ENCODE measurements around the gene EZH1.

Gene EZH1

DNA sequence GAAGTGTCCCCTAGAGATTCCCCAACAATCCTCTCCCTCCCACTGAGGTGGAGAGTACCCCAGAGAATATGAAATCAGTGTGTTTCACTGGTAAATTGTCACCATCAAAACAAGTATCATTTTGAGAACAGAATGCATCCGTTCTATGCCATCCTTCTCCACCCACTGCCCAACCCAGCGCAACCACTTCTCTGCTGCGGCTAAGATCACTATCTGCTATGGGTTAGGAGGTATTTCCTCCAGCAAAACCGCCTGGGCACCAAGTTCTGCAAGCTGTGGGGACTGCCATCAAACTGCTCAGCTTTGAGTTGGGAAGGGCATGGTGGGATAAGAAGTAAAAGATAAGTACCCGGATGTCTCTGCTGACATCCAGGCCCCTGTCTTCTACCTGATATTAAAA lies 38.1 kb downstream of the EZH1 start:
- no peak for DNase-seq

- no peak for DNase-seq
These were observed 39.9 kb downstream of the EZH1 start for GRCh38 chr17:42704837-42705494.

- DNase-seq = no peak
These were observed 40.4 kb downstream of the EZH1 start for GRCh38 chr17:42704490-42704836.

DNA sequence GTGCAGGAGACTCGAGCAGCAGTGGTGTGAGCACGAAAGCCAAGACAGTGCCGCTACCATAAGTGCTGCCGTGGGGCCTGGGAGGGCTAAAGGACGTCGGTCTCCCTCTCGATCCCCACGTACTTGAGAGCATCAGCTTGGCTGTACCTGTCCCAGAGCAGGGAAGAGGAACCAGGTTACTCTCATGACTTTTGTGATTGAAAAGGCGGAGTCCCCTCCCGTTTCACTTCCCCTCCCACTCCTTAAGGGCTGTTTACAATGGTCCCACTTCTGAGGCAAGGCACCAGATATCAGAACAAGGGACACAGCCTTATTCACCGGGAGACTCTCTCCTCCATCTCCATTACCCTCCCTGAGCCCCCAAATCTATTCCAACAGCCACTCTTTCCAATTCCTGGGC lies 42.4 kb downstream of the EZH1 start:
- DNase-seq = no peak

DNA sequence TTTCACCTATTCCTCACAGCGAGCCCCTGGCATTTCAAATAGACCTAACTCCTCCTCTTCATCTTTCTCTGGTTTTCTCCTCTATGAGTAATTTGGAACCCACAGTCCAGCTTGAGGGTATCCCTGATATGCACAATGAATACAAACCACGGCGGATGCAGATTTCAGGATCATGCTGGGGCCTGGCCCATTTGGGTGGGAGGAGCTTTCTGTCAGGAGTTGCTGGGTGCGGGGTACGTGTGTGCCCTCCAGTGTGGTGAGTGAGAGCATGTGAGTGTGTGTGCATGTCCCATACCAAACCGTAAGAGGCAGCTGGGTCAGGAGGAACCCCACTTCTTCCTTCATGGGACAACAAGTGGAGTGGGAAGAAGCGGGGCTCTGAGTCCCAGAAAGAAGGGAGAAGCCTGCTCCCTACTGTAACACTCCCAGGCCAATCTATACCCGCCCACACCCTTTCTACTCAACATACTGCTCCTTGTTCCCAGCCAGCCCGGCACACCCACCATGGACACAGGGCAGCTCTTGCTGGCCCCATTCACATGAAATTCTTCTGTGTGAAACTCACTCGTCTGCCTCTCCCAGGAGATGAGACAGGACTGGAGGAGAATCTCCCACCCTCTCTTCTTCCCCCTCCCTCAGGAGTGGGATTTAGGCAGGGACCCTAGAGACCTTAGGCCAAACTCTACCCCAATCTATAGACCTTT lies 44.1 kb downstream of the EZH1 start:
- no peak for DNase-seq

- DNase-seq = no peak
These were observed 45.5 kb downstream of the EZH1 start for GRCh38 chr17:42699415-42699740.

- no peak for DNase-seq
These were observed 46.0 kb downstream of the EZH1 start for GRCh38 chr17:42698736-42699414.

DNA sequence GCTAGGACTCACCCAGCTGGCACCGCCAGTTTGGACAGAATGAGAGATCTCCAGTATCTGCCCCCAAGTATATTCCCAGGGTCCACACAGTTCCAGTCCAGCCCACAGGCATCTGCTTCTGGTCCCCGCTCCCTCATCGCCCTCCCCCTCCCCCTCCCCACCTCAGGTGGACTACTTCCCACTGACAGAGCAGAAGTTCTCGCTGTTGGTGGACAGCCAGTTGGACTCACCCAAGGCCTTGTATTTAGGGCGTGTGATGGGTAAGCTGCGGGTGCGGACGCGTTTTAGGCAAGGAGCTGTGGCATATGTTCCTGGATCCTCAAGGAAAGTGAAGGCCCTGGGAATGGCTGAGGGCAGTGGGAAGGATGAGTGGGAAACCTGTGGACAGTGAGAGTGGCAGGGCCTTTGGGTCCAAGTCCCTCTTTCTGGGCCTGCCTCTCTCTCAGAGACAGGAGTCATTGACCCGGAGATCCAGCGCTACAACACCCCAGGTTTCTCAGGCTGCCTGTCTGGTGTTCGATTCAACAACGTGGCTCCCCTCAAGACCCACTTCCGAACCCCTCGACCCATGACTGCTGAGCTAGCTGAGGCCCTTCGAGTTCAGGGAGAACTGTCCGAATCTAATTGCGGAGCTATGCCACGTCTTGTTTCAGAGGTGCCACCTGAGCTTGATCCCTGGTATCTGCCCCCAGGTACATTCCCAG lies 47.6 kb downstream of the EZH1 start:
- DNase-seq = no peak

- no peak for DNase-seq
These were observed 49.3 kb downstream of the EZH1 start for GRCh38 chr17:42695500-42695899.

GRCh38 chr17:42694524-42694923 lies 50.3 kb downstream of the EZH1 start:
- DNase-seq = no peak

DNA sequence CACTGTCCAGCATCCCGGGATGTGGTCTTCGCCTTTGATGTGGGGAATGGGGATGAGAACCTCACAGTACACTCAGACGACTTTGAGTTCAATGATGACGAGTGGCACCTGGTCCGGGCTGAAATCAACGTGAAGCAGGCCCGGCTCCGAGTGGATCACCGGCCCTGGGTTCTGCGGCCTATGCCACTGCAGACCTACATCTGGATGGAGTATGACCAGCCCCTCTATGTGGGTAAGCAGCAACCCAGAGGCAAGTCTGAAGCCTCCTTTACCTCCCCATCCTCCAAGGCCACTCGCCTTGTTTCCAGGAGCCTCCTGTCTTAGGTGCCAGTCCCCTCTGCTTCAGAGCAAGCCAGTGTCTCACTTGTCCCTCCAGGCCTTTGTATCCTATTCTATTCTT lies 52.4 kb downstream of the EZH1 start:
- no peak for DNase-seq

- no peak for DNase-seq
These were observed 53.8 kb downstream of the EZH1 start for GRCh38 chr17:42691021-42691545.

DNA sequence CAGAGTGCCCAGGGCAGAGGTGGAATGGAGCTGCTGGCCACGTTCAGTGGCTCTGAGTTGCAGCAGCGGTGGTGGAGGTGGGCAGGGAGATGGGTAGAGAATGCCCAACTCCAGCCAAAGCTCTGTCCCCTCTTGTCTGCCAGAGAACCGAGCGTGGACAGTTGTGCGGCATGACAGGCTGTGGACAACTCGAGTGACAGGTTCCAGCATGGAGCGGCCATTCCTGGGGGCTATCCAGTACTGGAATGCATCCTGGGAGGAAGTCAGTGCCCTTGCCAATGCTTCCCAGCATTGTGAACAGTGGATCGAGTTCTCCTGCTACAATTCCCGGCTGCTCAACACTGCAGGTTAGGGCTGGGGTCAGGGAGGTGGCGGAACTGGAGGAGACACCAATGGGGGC lies 54.2 kb downstream of the EZH1 start:
- DNase-seq = no peak

DNA sequence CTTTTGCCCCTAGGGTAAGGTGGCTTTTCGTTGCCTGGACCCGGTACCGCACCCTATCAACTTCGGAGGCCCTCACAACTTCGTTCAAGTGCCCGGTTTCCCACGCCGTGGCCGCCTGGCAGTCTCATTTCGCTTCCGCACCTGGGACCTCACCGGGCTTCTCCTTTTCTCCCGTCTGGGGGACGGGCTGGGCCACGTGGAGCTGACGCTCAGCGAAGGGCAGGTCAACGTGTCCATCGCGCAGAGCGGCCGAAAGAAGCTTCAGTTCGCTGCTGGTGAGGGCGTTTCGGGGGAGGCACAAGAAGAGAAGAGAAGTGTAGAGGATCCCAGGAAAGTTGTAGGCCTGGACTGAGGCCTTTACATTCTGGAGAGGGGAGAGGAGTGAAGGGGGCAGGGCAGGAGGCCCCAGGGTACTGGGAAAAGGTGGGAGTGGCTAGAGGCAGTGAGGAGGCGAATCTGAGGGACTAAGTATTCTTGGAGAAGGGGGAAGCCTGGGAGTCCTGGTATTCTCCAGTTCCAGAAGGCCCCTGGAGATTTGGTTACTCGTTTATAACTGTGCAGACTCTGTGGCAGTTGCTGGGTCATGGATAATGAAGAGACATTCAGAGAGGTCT lies 57.0 kb downstream of the EZH1 start:
- DNase-seq = no peak

DNA sequence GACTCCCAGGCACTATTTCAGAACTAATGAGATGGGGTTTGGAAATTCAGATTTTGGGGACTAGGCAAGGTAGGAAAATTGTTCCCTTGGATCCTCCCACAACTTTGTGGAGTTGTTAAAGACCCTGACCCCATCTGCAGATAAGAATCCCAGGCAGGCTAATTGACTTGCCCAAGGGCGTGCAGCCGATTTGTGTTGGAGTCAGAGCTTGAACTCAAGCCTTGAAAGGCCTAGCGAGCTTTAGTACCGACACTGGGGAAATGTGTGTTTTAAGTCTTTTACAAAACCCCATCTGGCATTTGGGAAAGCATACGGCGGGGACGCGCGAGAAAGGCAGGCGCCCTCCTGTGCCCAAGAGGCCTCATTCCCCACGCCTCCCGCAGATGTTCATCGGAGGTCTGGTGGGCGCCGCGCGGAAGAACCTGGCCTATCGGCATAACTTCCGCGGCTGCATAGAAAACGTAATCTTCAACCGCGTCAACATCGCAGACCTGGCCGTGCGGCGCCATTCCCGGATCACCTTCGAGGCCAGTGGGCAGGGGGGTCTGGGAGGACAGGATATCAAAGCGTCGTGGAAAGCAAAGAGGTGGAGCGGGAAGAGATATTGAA lies 58.2 kb downstream of the EZH1 start:
- no peak for DNase-seq

GRCh38 chr17:42685831-42686230 lies 59.0 kb downstream of the EZH1 start:
- DNase-seq = no peak

DNA sequence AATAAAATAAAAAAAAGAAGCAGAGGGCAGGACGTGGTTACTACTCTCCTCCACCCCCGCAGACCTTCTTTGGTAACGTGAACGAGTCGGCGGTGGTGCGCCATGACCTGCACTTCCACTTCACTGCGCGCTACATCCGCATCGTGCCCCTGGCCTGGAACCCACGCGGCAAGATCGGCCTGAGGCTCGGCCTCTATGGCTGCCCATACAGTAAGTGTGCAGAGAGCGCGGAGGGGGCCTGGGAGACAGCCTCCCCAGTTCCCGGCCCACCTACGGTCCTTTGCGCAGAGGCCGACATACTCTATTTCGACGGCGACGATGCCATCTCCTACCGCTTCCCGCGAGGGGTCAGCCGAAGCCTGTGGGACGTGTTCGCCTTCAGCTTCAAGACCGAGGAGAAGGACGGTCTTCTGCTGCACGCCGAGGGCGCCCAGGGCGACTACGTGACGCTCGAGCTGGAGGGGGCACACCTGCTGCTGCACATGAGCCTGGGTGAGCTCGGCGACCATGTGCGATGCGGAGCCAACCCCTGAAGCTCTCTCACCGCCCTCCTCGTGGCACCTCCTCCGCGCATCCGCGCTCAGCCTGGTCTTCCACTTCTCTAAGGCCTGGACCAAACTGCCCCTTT lies 59.8 kb downstream of the EZH1 start:
- no peak for DNase-seq

GRCh38 chr17:42683407-42684034 lies 61.3 kb downstream of the EZH1 start:
- DNase-seq = peak; percentile 8

GRCh38 chr17:42682722-42683403 lies 62.0 kb downstream of the EZH1 start:
- peak; percentile 61 for DNase-seq

GRCh38 chr17:42681976-42682721 lies 62.7 kb downstream of the EZH1 start, which contains the start of gene CNTNAP1:
CNTNAP1 (plus strand) TSS chr17:42682531; CDS start chr17:42682830, 299 bp downstream.
- peak; percentile 78 for DNase-seq
